HepG2 (cell line): ENCODE results near the gene MAGEB6. TPM values are rescaled to one million over a fixed set of nuclear protein-coding genes. Genes with fewer than 3 reads are reported as not detected.
A peak's percentile ranks its signal among the peaks of the same experiment; 100 is the strongest.

ENCODE experiments used
- ATAC-seq: fragments of 200-7000 bp; cut with Tn5 transposase; 3 replicates; pipeline ENCODE4 v1.9.1; 2020; ENCODE audit warnings: mild to moderate bottlenecking, moderate library complexity
- Bru-seq: library from RNA; stranded (reverse); fragments of 400-500 nt; gene quantifications from one replicate; lab custom pipeline; 2021; lab: Mats Ljungman, UMichigan
- BruChase-seq, 2 experiments: library from RNA; stranded (reverse); fragments of 400-500 nt; gene quantifications; one replicate each; lab custom pipeline; 2021; lab: Mats Ljungman, UMichigan
- BruUV-seq: library from RNA; stranded (reverse); fragments of 400-500 nt; replicated peaks from 2 replicates; lab custom pipeline; 2021; lab: Mats Ljungman, UMichigan
- CTCF ChIA-PET: fragments of 300-600 bp; formaldehyde crosslinking; extraction: SDS; loops from one replicate; lab custom pipeline; 2021; ENCODE audit warnings: low total read pairs, inconsistent platforms, low intra/inter-chr PET ratio; lab: Yijun Ruan, JAX
- POLR2A ChIA-PET: fragments of 350-600 bp; sonication (Branson Sonifier 250); formaldehyde crosslinking; loops from one replicate; lab custom pipeline; 2020; ENCODE audit warnings: antibody characterized with exemption, inconsistent platforms; lab: Yijun Ruan, JAX
- DNase-seq: peaks from one replicate; pipeline ENCODE4 v3.0.0-alpha.2; 2015; ENCODE audit warnings: low spot score
- FAIRE-seq: peaks from 3 replicates; lab custom pipeline; 2011; peaks lifted over from hg19 to GRCh38; lab: Jason Lieb, UNC
- H2AFZ ChIP-seq: one replicate; pipeline ENCODE4 v1.6.1; 2011; ENCODE audit warnings: low read length, inconsistent platforms
- H3K27ac ChIP-seq: fragments of 300-600 bp; 3 replicates; pipeline ENCODE4 v1.8.0; 2011; ENCODE audit warnings: mixed run types, mild to moderate bottlenecking, mixed read lengths, low read length, inconsistent platforms; ENCODE audit not compliant: insufficient read depth; ENCODE audit errors: extremely low read length
- H3K27me3 ChIP-seq, 2 experiments: fragments of 200-600 bp in 1 of 2; 2 replicates in 1 of 2; 3 replicates in 1 of 2; pipeline versions ENCODE4 v1.6.0 to v1.8.0; 2011; ENCODE audit warnings: low read length in 2 of 2, mild to moderate bottlenecking in 2 of 2, moderate library complexity in 2 of 2, inconsistent platforms in 1 of 2; ENCODE audit not compliant: insufficient read depth in 2 of 2, control insufficient read depth in 1 of 2
- H3K36me3 ChIP-seq, 2 experiments: fragments of 200-600 bp in 1 of 2; replicated peaks in 1 of 2; 2 replicates in 1 of 2; 3 replicates in 1 of 2; pipeline versions ENCODE4 v1.5.1 to v1.8.0; 2011; ENCODE audit warnings: low read length in 2 of 2, inconsistent platforms in 1 of 2; ENCODE audit not compliant: insufficient read depth in 2 of 2, control insufficient read depth in 1 of 2
- H3K4me1 ChIP-seq: 2 replicates; pipeline ENCODE4 v1.5.1; 2012; ENCODE audit warnings: low read length, inconsistent platforms; ENCODE audit not compliant: insufficient read depth
- H3K4me2 ChIP-seq: 2 replicates; pipeline ENCODE4 v1.6.0; 2011; ENCODE audit warnings: low read depth, low read length, inconsistent platforms
- H3K4me3 ChIP-seq, 3 experiments: fragments of 200-600 bp in 1 of 3; sonication (generic), shearing (Covaris generic) in 1 of 3; replicated peaks in 1 of 3; 2 replicates each; pipeline ENCODE4 v1.5.1; 2011 to 2016; ENCODE audit warnings: low read length in 3 of 3, inconsistent platforms in 2 of 3, low read depth in 2 of 3, mild to moderate bottlenecking in 2 of 3, control low read depth in 1 of 3, mixed read lengths in 1 of 3; ENCODE audit not compliant: insufficient read depth in 1 of 3
- H3K79me2 ChIP-seq: one replicate; pipeline ENCODE4 v1.6.1; 2011; ENCODE audit warnings: low read length, inconsistent platforms; ENCODE audit not compliant: insufficient read depth
- H3K9ac ChIP-seq: 2 replicates; pipeline ENCODE4 v1.6.0; 2011; ENCODE audit warnings: mild to moderate bottlenecking, low read depth, low read length, inconsistent platforms; ENCODE audit not compliant: insufficient read depth
- H3K9me3 ChIP-seq: 2 replicates; pipeline ENCODE4 v1.5.1; 2012; ENCODE audit warnings: mild to moderate bottlenecking, low read length
- H4K20me1 ChIP-seq: 2 replicates; pipeline ENCODE4 v1.6.0; 2011; ENCODE audit warnings: inconsistent platforms, mild to moderate bottlenecking, low read length, moderate library complexity; ENCODE audit not compliant: insufficient read depth
- AGO1 ChIP-seq: fragments of 200-400 bp; formaldehyde crosslinking; IDR thresholded peaks from 2 replicates; pipeline ENCODE4 v1.6.1; 2017; ENCODE audit warnings: mild to moderate bottlenecking, low read depth, low read length, moderate library complexity; ENCODE audit not compliant: poor library complexity, severe bottlenecking
- CEBPB ChIP-seq: IDR thresholded peaks from 2 replicates; pipeline ENCODE4 v1.6.1; 2011; ENCODE audit warnings: low read depth, low read length, improper control_type of control experiment, borderline replicate concordance
- JARID2 ChIP-seq: sonication (generic); formaldehyde crosslinking; IDR thresholded peaks from 2 replicates; pipeline ENCODE4 v1.8.1; 2023; ENCODE audit warnings: missing genetic modification reagents, inconsistent platforms; ENCODE audit not compliant: insufficient replicate concordance
- KDM1A ChIP-seq: IDR thresholded peaks from 2 replicates; pipeline ENCODE4 v1.6.1; 2016; ENCODE audit warnings: missing compliant biosample characterization
- KMT2B ChIP-seq: IDR thresholded peaks from 2 replicates; pipeline ENCODE4 v1.6.1; 2016; ENCODE audit warnings: missing genetic modification reagents, missing compliant biosample characterization
- NFIC ChIP-seq: IDR thresholded peaks from 2 replicates; pipeline ENCODE4 v1.6.1; 2012; ENCODE audit warnings: mild to moderate bottlenecking, low read length, inconsistent platforms
- PAX8 ChIP-seq: sonication (generic); formaldehyde crosslinking; IDR thresholded peaks from 2 replicates; pipeline ENCODE4 v1.8.0; 2022; ENCODE audit warnings: mild to moderate bottlenecking, missing genetic modification reagents, borderline replicate concordance
- RXRB ChIP-seq: IDR thresholded peaks from 2 replicates; pipeline ENCODE4 v1.6.1; 2016; ENCODE audit warnings: borderline replicate concordance, missing genetic modification reagents, missing compliant biosample characterization
- SMAD3 ChIP-seq: sonication (generic); formaldehyde crosslinking; IDR thresholded peaks from 2 replicates; pipeline ENCODE4 v1.4.0; 2020; ENCODE audit warnings: missing genetic modification reagents
- SP1 ChIP-seq, 2 experiments: fragments of 450-650 bp in 1 of 2; sonication (generic) in 1 of 2; formaldehyde crosslinking in 1 of 2; IDR thresholded peaks; 2 replicates each; pipeline versions ENCODE4 v1.4.0 to v1.6.1; 2016 to 2020; ENCODE audit warnings: missing genetic modification reagents in 1 of 2
- WIZ ChIP-seq: sonication (generic); formaldehyde crosslinking; IDR thresholded peaks from 2 replicates; pipeline ENCODE4 v1.5.1; 2020; ENCODE audit warnings: mild to moderate bottlenecking, missing genetic modification reagents
- ZNF263 ChIP-seq: sonication (generic); formaldehyde crosslinking; IDR thresholded peaks from 2 replicates; pipeline ENCODE4 v1.4.0; 2020; ENCODE audit warnings: missing genetic modification reagents
- ZNF747 ChIP-seq: sonication (generic); formaldehyde crosslinking; IDR thresholded peaks from 2 replicates; pipeline ENCODE4 v1.8.1; 2023; ENCODE audit warnings: missing genetic modification reagents, mild to moderate bottlenecking, borderline replicate concordance
- WGBS: methylation state at CpG from one replicate; pipeline ENCODE4 v1.1.6; 2017; ENCODE audit warnings: low lambda C conversion rate; 5-methylcytosine and 5-hydroxymethylcytosine counted together
- in situ Hi-C: cut with HindIII; loops from 2 replicates; pipeline ENCODE4 v1.10.0; 2017; ENCODE audit warnings: low pct_unique_long_range_greater_than_20kb; ENCODE audit not compliant: extremely low pct_ligation_motif_present
- intact Hi-C: fragments of 100-400 bp; cut with micrococcal nuclease; formaldehyde crosslinking; loops from one replicate; pipeline ENCODE4 v1.10.0; 2022; ENCODE audit not compliant: unreplicated experiment
- long read RNA-seq, 2 experiments: library from RNA in 1 of 2; library from polyadenylated mRNA in 1 of 2; stranded (forward) in 1 of 2; unstranded in 1 of 2; transcript quantifications; one replicate each; pipeline ENCODE4 v2.0.0, GENCODE V29; 2019 to 2022
- polyA minus RNA-seq, 3 experiments: library from RNA; depleted of rRNA, polyadenylated mRNA; stranded (reverse); fragments of >200 nt; gene quantifications; 2 replicates each; pipeline ENCODE4 v1.2.3, GENCODE V29; 2011; ENCODE audit warnings: low replicate concordance in 1 of 3
- polyA plus RNA-seq, 8 experiments: library from polyadenylated mRNA; depleted of rRNA in 3 of 8; stranded (reverse) in 7 of 8; unstranded in 1 of 8; fragments of >200 nt; fragmentation: Illumina TruSeq in 4 of 8; extraction: Trizol in 4 of 8; gene quantifications; 2 replicates each; pipeline versions ENCODE4 v1.2.1 to v1.2.3, GENCODE V29; 2011 to 2016; ENCODE audit warnings: low read depth in 4 of 8, missing spikeins in 1 of 8, mixed read lengths in 1 of 8; ENCODE audit not compliant: insufficient read depth in 1 of 8
- total RNA-seq, 5 experiments: library from RNA; depleted of rRNA; stranded (reverse); fragments of >200 nt; fragmentation: Illumina TruSeq; extraction: Trizol; gene quantifications; 2 replicates each; pipeline ENCODE4 v1.2.3, GENCODE V29; 2016; ENCODE audit warnings: low read depth in 1 of 5
- TF ChIP-seq, protein P1 (sequence below): sonication (generic); formaldehyde crosslinking; IDR thresholded peaks from 2 replicates; pipeline ENCODE4 v1.5.0; 2020; ENCODE audit warnings: mild to moderate bottlenecking, low read depth, missing genetic modification reagents, borderline replicate concordance

MAGEB6 gene, protein sequence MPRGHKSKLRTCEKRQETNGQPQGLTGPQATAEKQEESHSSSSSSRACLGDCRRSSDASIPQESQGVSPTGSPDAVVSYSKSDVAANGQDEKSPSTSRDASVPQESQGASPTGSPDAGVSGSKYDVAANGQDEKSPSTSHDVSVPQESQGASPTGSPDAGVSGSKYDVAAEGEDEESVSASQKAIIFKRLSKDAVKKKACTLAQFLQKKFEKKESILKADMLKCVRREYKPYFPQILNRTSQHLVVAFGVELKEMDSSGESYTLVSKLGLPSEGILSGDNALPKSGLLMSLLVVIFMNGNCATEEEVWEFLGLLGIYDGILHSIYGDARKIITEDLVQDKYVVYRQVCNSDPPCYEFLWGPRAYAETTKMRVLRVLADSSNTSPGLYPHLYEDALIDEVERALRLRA
- total RNA-seq (2016; rRNA removed; fragmentation: Illumina TruSeq; extraction: Trizol) (not detected in 2 replicates), polyA plus RNA-seq (2011; rRNA removed) (0.04 TPM in 1 of 2 replicates, not detected in the other), polyA minus RNA-seq (2011; rRNA and poly(A)+ RNA removed; ENCODE audit: low replicate concordance) (not detected in 2 replicates), Bru-seq, nascent RNA (not detected), BruChase-seq, experiment 1, labeled RNA remaining after a 6-hour chase (percentile 16 among the genes with signal in this experiment), BruChase-seq, experiment 2, labeled RNA remaining after a 2-hour chase (not detected)
- total RNA-seq (2016; cell fraction: cytosol; rRNA removed; fragmentation: Illumina TruSeq; extraction: Trizol; ENCODE audit: low read depth): not detected in 2 replicates
- not detected in 2 replicates for total RNA-seq (2016; cell fraction: insoluble cytoplasmic fraction; rRNA removed; fragmentation: Illumina TruSeq; extraction: Trizol)
- not detected in 2 replicates for total RNA-seq (2016; cell fraction: membrane; rRNA removed; fragmentation: Illumina TruSeq; extraction: Trizol)
- total RNA-seq (2016; cell fraction: nucleus; rRNA removed; fragmentation: Illumina TruSeq; extraction: Trizol): not detected in 2 replicates
- polyA plus RNA-seq (2011; cell fraction: cytosol; rRNA removed): not detected in 2 replicates
- polyA plus RNA-seq (2011; cell fraction: nucleus; rRNA removed): not detected in 2 replicates
- polyA plus RNA-seq (2012): not detected in 2 replicates
- polyA plus RNA-seq (2016; cell fraction: cytosol; fragmentation: Illumina TruSeq; extraction: Trizol; ENCODE audit: low read depth): not detected in 2 replicates
- not detected in 2 replicates for polyA plus RNA-seq (2016; cell fraction: insoluble cytoplasmic fraction; fragmentation: Illumina TruSeq; extraction: Trizol; ENCODE audit: low read depth)
- polyA plus RNA-seq (2016; cell fraction: membrane; fragmentation: Illumina TruSeq; extraction: Trizol; ENCODE audit: low read depth): not detected in 2 replicates
- not detected in 2 replicates for polyA plus RNA-seq (2016; cell fraction: nucleus; fragmentation: Illumina TruSeq; extraction: Trizol; ENCODE audit: insufficient read depth, low read depth)
- polyA minus RNA-seq (2011; cell fraction: cytosol; rRNA and poly(A)+ RNA removed): not detected in 2 replicates
- polyA minus RNA-seq (2011; cell fraction: nucleus; rRNA and poly(A)+ RNA removed): not detected in 2 replicates
- long read RNA-seq, experiment 1: 0 reads
- long read RNA-seq, experiment 2: 0 reads

DNA sequence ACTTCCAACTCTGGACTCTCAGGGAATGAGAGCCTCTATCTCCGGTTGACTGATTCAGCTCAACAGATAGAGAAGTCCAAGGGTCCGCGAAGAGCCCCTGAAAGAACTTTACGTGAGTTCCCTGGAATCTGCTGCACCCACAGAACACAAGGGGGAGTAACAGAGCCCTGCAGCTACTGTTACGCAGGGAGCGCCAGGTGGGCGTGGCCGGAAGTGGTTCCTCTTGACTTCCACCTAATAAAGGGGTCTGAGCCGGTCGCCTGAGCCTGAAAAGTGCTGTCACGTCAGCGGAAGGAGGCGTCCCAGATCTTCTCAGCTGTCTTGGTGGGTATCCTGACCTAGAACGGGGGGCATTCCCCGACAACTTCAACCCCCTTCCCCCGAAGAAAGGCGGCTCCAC, at the start of gene MAGEB6:
Gene MAGEB6 (plus strand): TSS at position 237 of the 400 bp plus-strand sequence. CDS start 1,407 bp downstream, outside the sequence.
- Histone ChIP-seq H2AFZ (no peak within 1 kb of the TSS), H3K27ac (no peak within 1 kb of the TSS), H3K4me2 (no peak within 1 kb of the TSS), H3K36me3 (no peaks in the 10 kb centered on the region), H3K79me2 (no peaks in the 10 kb centered on the region), H4K20me1 (no peaks in the 10 kb centered on the region), H3K27me3 (no peaks in the 10 kb centered on the region), H3K9ac (no peak within 1 kb of the TSS), H3K4me3 (no peak within 1 kb of the TSS), H3K4me1 (no peaks in the 10 kb centered on the region), H3K9me3 (no peaks in the 10 kb centered on the region; the same call in 1 of the 2 replicates)
- ATAC-seq: no peak
- WGBS: no CpG with 5 or more reads among the region's 17 CpGs
- in situ Hi-C loops (no loop called here), intact Hi-C loops (no loop called here)
- FAIRE-seq: no peak
- DNase-seq: no peak
- ChIA-PET POLR2A (no interaction called here), CTCF (no interaction called here)
- TF ChIP-seq SP1 (IDR thresholded peaks at IDR 0.05): no peak
- no peak for TF ChIP-seq SP1 (CRISPR knock-in tag; IDR thresholded peaks at IDR 0.05)
- TF ChIP-seq WIZ: no peak
- TF ChIP-seq NFIC: no peak
- TF ChIP-seq JARID2 (CRISPR knock-in tag): no peak
- no peak for TF ChIP-seq KMT2B (CRISPR knock-in tag)
- TF ChIP-seq AGO1: no peak
- no peak for TF ChIP-seq KDM1A
- TF ChIP-seq, protein P1, sequence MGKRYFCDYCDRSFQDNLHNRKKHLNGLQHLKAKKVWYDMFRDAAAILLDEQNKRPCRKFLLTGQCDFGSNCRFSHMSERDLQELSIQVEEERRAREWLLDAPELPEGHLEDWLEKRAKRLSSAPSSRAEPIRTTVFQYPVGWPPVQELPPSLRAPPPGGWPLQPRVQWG (CRISPR knock-in tag): no peak
- no peak for TF ChIP-seq SMAD3 (CRISPR knock-in tag)
- no peak for TF ChIP-seq ZNF263
- no peak for TF ChIP-seq CEBPB
- no peak for TF ChIP-seq ZNF747
- no peak for TF ChIP-seq PAX8 (CRISPR knock-in tag)
- TF ChIP-seq RXRB (CRISPR knock-in tag): no peak
- no TSS peak for BruUV-seq
